Heart right ventricle (tissue), 16 donors: ENCODE measurements around the gene HNRNPK. TPM values are rescaled to one million over a fixed set of nuclear protein-coding genes. Genes with fewer than 3 reads are reported as not detected.

Source experiments
- ATAC-seq, 8 donors: fragments of 200-7000 bp; cut with Tn5 transposase; one replicate each; pipeline ENCODE4 v1.9.1; 2020; ENCODE audit warnings: mild to moderate bottlenecking in 8 of 8, moderate library complexity in 8 of 8, moderate number of reproducible peaks in 1 of 8
- DNase-seq, 2 donors: peaks; one replicate each; pipeline ENCODE4 v3.0.0-alpha.2; 2020
- H3K27ac ChIP-seq, 10 donors: fragments of 200-600 bp; sonication (generic) in 2 of 10; one replicate each; pipeline versions ENCODE4 v1.5.0 to v1.8.0; 2020 to 2022; ENCODE audit warnings: mild to moderate bottlenecking in 3 of 10
- H3K27me3 ChIP-seq, 7 donors: fragments of 200-600 bp; one replicate each; pipeline ENCODE4 v1.8.0; 2021 to 2022; ENCODE audit warnings: mild to moderate bottlenecking in 2 of 7
- H3K36me3 ChIP-seq, 9 donors: fragments of 200-600 bp; sonication (generic) in 1 of 9; one replicate each; pipeline versions ENCODE4 v1.5.0 to v1.8.0; 2020 to 2022; ENCODE audit warnings: mild to moderate bottlenecking in 2 of 9
- H3K4me1 ChIP-seq, 9 donors: fragments of 200-600 bp; sonication (generic) in 1 of 9; one replicate each; pipeline versions ENCODE4 v1.5.0 to v1.8.0; 2020 to 2022; ENCODE audit warnings: mild to moderate bottlenecking in 4 of 9
- H3K4me3 ChIP-seq, 10 donors: fragments of 200-600 bp; sonication (generic) in 2 of 10; one replicate each; pipeline versions ENCODE4 v1.5.0 to v1.8.0; 2020 to 2022; ENCODE audit warnings: mild to moderate bottlenecking in 7 of 10, moderate library complexity in 2 of 10
- H3K9me3 ChIP-seq, 11 donors: fragments of 200-600 bp in 10 of 11; sonication (generic) in 2 of 11; one replicate each; pipeline versions ENCODE4 v1.5.0 to v1.8.0; 2013 to 2022; ENCODE audit warnings: mild to moderate bottlenecking in 2 of 11, control low read depth in 1 of 11, moderate library complexity in 1 of 11
- CTCF ChIP-seq, 9 donors: fragments of 200-600 bp; sonication (generic) in 2 of 9; IDR thresholded peaks; one replicate each; pipeline versions ENCODE4 v1.5.0 to v1.8.0; 2021 to 2022; ENCODE audit warnings: antibody characterized with exemption in 9 of 9, mild to moderate bottlenecking in 5 of 9, moderate library complexity in 1 of 9
- WGBS, 2 donors: extraction: QIAGEN DNeasy Blood & Tissue Kit; methylation state at CpG; one replicate each; pipeline ENCODE4 v1.1.7; 2013; ENCODE audit warnings: inconsistent platforms in 1 of 2; 5-methylcytosine and 5-hydroxymethylcytosine counted together
- intact Hi-C, 10 donors: fragments of 100-400 bp; cut with DNase I; formaldehyde crosslinking; loops; one replicate each; pipeline versions ENCODE4 v1.11.1 to v1.14.2; 2022
- polyA plus RNA-seq, 2 donors: library from polyadenylated mRNA; stranded (reverse); fragments of 200-250 nt; gene quantifications; one replicate each; pipeline ENCODE4 v1.2.3, GENCODE V29; 2013
- total RNA-seq, 10 donors: library from RNA; stranded (reverse); fragmentation: NEBNext Ultra II Directional in 3 of 10; extraction: Animal tissue kit (Norgen Biotek cat#: 25700) in 3 of 10; gene quantifications; one replicate each; pipeline versions ENCODE4 v1.2.1 to v1.2.4, GENCODE V29; 2021 to 2023
- donor health status: Arrhythmogenic right ventricular cardiomyopathy.
- donor health status: ischemic (EF 13 %, LVEDD 7.1; RV severe dilation, severe dysfunction).
- donor health status: healthy with polysubstance abuse.
- donor health status: DM: no; HTN: yes; CAD: no.
- donor health status: DM: no; HTN: no; CAD: no.
- donor health status: ischemic (EF 25% LVEDD 6.9; RV normal size, moderate dysfunction).
- donor health status: ischemic (EF 25% LVEDD 5.7; RV mildly dilated, moderate dysfunction).
- donor health status: healthy.
- donor health status: DM: yes; HTN: yes; CAD: no.
- donor health status: Ischemic cardiomyopathy.
- donor health status: ischemic (EF 35%, LVEDD 5.7; RV mildly dilated, moderate dysfunction).
- donor health status: nonischemic (EF 11% LVEDD 7.7; RV severe dilation, severe dysfunction).
- donor health status: DM: yes; HTN: yes; CAD: no.
- donor health status: PGD.
- donor health status: ischemic (EF 29% LVEDD 5.4; RV normal size, mild dysfunction).
- donor health status: nonischemic (EF 23%, LVEDD 6.1; RV moderate dilation, normal function).

The HNRNPK gene
- total and polyA plus RNA-seq, 12 donors, result 129 to 351 (median 326) TPM

- no peaks in the 10 kb centered on the region for H3K9me3 ChIP-seq
- no peak for TF ChIP-seq CTCF (IDR thresholded peaks at IDR 0.05)
- H3K27me3 ChIP-seq, result no peaks in the 10 kb centered on the region
- no peak overlapping the region for H3K27ac ChIP-seq
- ATAC-seq (no peak), DNase-seq (no peak)
- WGBS, 2 donors, result 82 to 94% methylated on average over 6 of the region's 6 CpGs
- H3K4me1 ChIP-seq, result peaks cover 0 to 35% (median 8%) of the 10 kb centered on the region in 9 donors
- intact Hi-C loops, result loop anchor here in 8 of 10 donors (2.0 to 10.0 kb wide), 7 partner anchors 236 to 381 kb away; no protein-coding TSS in a partner anchor
- H3K4me3 ChIP-seq, result no peak overlapping the region
- peaks cover 0 to 38% (median 21%) of the 10 kb centered on the region in 9 donors for H3K36me3 ChIP-seq
Measured at GRCh38 chr9:83936523-83936922, 43.5 kb downstream of the HNRNPK start.

DNA sequence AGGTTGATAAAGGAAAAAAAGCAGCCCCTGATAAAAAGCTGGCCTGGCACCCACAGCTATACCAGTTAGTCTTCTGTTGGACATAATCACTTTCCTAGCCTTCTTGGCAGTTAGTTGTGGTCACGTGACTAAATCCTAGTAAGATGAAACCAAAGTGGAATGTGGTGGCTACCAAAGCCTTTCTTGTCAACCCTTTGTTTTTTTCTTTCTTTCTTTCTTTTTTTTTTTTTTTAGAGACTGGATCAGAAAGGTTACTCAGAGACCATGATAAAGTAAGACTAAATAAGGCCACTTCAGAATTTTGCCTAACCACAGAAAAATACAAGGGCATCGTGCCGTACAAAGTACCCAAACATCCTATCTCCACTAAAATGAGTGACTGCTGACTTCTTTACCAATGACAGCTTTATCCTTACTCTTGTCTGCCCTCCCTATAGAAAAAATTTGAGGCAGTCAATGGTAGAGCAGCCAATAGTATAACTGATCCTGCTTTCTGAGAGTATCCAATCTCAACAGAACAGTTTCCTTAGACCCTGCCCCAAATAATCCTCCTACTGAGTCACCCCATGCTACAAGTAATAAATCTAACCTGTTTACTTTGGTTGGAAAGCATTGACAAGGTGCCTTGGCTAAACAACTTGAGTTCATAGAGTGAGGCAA, 44.6 kb downstream of the HNRNPK start:
- no peaks in the 10 kb centered on the region for H3K9me3 ChIP-seq
- no peak for TF ChIP-seq CTCF (IDR thresholded peaks at IDR 0.05)
- no peak for DNase-seq
- ATAC-seq, result peak in 3 of 8 donors; percentile 49 to 66 (median 54)
- WGBS, 2 donors, result 69 to 76% methylated on average over 3 of the region's 3 CpGs
- no peaks in the 10 kb centered on the region for H3K27me3 ChIP-seq
- intact Hi-C loops, result loop anchor here in 7 of 10 donors (5.0 to 10.0 kb wide), 5 partner anchors 237 to 382 kb away; no protein-coding TSS in a partner anchor
- H3K4me3 ChIP-seq, result no peak overlapping the region
- peak overlapping the region in 1 of 10 donors; percentile 36 for H3K27ac ChIP-seq
- peaks cover 0 to 28% (median 14%) of the 10 kb centered on the region in 9 donors for H3K36me3 ChIP-seq
- H3K4me1 ChIP-seq, result peaks cover 0 to 35% (median 8%) of the 10 kb centered on the region in 9 donors

DNA sequence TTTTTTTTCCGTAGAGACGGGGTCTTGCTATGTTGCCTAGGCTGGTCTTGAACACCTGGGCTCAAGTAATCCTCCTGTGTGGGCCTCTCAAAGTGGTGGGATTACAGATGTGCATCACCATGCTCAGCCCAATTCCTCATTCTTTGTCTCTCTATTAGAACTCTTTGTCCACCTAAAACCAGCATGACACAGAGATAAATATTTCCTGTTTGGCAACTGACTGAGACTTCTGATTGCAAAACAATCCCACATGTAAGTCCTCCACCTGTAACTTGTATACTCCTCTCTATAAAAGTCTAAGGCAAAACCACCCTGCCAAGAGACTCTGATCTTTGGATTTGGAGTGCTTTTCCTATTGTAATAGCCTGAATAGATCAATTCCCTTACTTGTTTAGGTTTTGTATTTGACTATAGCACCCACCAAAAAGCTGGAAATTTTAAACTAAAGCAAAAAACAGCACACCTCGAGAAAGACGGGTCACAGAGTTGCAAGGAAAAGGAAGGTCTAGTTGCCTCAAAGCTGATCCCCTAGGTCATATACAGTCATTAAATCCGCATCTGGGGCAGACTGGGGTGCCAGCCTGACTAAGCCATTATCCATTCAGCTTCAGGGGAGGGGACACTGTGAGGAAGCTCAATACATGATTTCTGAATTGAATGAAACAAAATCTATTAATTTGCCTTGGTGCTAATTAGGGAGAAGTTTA, 45.3 kb downstream of the HNRNPK start:
- Histone ChIP-seq H3K9me3 (no peaks in the 10 kb centered on the region), H3K4me1 (peaks cover 0 to 35% (median 8%) of the 10 kb centered on the region in 9 donors), H3K27ac (peak overlapping the region in 1 of 10 donors; percentile 36), H3K27me3 (no peaks in the 10 kb centered on the region), H3K4me3 (no peak overlapping the region), H3K36me3 (peaks cover 0 to 21% (median 10%) of the 10 kb centered on the region in 9 donors)
- WGBS, 2 donors, result 76 to 88% methylated on average over 5 of the region's 5 CpGs
- intact Hi-C loops, result loop anchor here in 7 of 10 donors (5.0 to 10.0 kb wide), 5 partner anchors 238 to 383 kb away; no protein-coding TSS in a partner anchor
- DNase-seq (no peak), ATAC-seq (peak in 1 of 8 donors; percentile 8)
- TF ChIP-seq CTCF (IDR thresholded peaks at IDR 0.05), result no peak

DNA sequence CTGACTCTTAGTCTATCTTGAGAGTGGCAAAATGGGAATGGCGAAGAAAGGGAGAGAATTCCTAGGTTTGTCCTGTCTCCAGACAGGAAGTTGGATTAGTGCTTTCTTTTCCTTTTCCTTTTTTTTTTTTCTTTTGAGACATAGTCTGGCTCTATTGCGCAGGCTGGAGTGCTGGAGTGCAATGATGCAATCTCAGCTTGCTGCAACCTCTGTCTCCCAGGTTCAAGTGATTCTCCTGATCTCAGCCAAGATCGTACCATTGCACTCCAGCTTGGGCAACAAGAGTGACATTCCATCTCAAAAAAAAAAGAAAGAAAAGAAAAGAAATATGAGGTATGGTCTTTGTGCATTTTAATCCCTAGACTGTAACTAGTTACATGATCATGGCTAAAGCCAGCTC, 46.2 kb downstream of the HNRNPK start:
- no peak for TF ChIP-seq CTCF (IDR thresholded peaks at IDR 0.05)
- intact Hi-C loops, result loop anchor here in 1 of 10 donors (10.0 kb wide), 1 partner anchor 241 kb away; no protein-coding TSS in a partner anchor
- no peak overlapping the region for H3K4me3 ChIP-seq
- no peaks in the 10 kb centered on the region for H3K9me3 ChIP-seq
- ATAC-seq (peak in 1 of 8 donors; percentile 13), DNase-seq (no peak)
- no peak overlapping the region for H3K27ac ChIP-seq
- no peaks in the 10 kb centered on the region for H3K27me3 ChIP-seq
- H3K36me3 ChIP-seq, result peaks cover 0 to 12% (median 3%) of the 10 kb centered on the region in 9 donors
- H3K4me1 ChIP-seq, result peaks cover 0 to 35% (median 8%) of the 10 kb centered on the region in 9 donors
- 74 to 75% methylated on average over 3 of the region's 3 CpGs for WGBS, 2 donors
